ENCODE measurements around the gene ACTC1.

DNA sequence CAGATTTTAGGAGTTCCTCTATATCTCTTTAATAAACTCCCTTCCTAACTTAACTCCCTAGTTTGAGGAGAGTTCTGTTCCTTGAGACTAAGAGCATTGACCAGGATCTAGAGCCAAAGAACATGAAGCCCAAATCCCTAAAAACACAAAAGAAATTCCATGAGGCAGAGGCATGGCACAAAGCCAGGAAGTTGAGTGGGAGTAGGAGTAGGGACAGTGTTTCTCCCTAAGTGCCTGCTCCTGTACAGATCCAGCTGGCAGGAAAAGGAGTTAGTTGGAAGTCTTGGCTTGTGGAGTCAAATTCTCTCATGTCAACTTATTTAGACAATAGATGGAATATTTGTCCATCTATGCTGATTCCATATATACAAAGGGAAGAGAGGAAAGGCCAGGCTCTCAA lies 11.4 kb downstream of the ACTC1 start:
- TF ChIP-seq, protein P1, sequence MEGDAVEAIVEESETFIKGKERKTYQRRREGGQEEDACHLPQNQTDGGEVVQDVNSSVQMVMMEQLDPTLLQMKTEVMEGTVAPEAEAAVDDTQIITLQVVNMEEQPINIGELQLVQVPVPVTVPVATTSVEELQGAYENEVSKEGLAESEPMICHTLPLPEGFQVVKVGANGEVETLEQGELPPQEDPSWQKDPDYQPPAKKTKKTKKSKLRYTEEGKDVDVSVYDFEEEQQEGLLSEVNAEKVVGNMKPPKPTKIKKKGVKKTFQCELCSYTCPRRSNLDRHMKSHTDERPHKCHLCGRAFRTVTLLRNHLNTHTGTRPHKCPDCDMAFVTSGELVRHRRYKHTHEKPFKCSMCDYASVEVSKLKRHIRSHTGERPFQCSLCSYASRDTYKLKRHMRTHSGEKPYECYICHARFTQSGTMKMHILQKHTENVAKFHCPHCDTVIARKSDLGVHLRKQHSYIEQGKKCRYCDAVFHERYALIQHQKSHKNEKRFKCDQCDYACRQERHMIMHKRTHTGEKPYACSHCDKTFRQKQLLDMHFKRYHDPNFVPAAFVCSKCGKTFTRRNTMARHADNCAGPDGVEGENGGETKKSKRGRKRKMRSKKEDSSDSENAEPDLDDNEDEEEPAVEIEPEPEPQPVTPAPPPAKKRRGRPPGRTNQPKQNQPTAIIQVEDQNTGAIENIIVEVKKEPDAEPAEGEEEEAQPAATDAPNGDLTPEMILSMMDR (conservative IDR thresholded peaks at IDR 0.05): no peak
- no peak for TF ChIP-seq EZH2 (IDR thresholded peaks at IDR 0.05; ENCODE audit: low read depth)

All from PC-9 (cell line).